Body of pancreas (tissue), 4 donors: Measurements from ENCODE around the gene KCNA4. TPM values are rescaled to one million over a fixed set of nuclear protein-coding genes. Genes with fewer than 3 reads are reported as not detected.

Experiments
- ATAC-seq: fragments of 150-250 bp; one replicate; pipeline ENCODE4 v1.9.1; 2016
- DNase-seq, 4 donors: peaks; one replicate each; pipeline ENCODE4 v3.0.0-alpha.2; 2019
- H3K27ac ChIP-seq, 4 donors: fragments of 200-600 bp; sonication (generic); 1 replicate in 3 of 4; 2 replicates in 1 of 4; pipeline versions ENCODE4 v1.5.1 to v1.6.1; 2016 to 2019; ENCODE audit warnings: mild to moderate bottlenecking in 1 of 4, mixed read lengths in 1 of 4, moderate library complexity in 1 of 4
- H3K27me3 ChIP-seq, 2 donors: fragments of 200-600 bp; sonication (generic); one replicate each; pipeline ENCODE4 v1.6.0; 2016; ENCODE audit warnings: mild to moderate bottlenecking in 1 of 2
- H3K36me3 ChIP-seq, 2 donors: fragments of 200-600 bp; sonication (generic); replicated peaks in 1 of 2; 2 replicates each; pipeline ENCODE4 v1.5.1; 2016; ENCODE audit warnings: low read depth in 2 of 2; ENCODE audit not compliant: insufficient read depth in 1 of 2
- H3K4me1 ChIP-seq: fragments of 200-600 bp; sonication (generic); one replicate; pipeline ENCODE4 v1.6.0; 2016
- H3K4me3 ChIP-seq, 2 donors: fragments of 200-600 bp; sonication (generic); 1 replicate in 1 of 2; 2 replicates in 1 of 2; pipeline ENCODE4 v1.5.1; 2016 to 2019
- H3K9me3 ChIP-seq, 3 donors: fragments of 200-600 bp; sonication (generic); 1 replicate in 2 of 3; 2 replicates in 1 of 3; pipeline ENCODE4 v1.5.1; 2016
- POLR2A ChIP-seq, 3 donors: fragments of 450-650 bp; IDR thresholded peaks; one replicate each; pipeline ENCODE4 v1.6.1; 2016; ENCODE audit warnings: antibody characterized with exemption in 3 of 3, mild to moderate bottlenecking in 2 of 3
- WGBS, 2 donors: methylation state at CpG; one replicate each; pipeline ENCODE4 v1.1.5; 2017; 5-methylcytosine and 5-hydroxymethylcytosine counted together
- intact Hi-C: fragments of 100-400 bp; cut with DNase I; formaldehyde crosslinking; loops from one replicate; pipeline ENCODE4 v1.15.1; 2023
- total RNA-seq, 2 donors: library from RNA; depleted of rRNA; stranded (reverse); fragments of >200 nt; gene quantifications; one replicate each; pipeline ENCODE4 v1.1.0, GENCODE V29; 2016
- TF ChIP-seq, protein P1 (sequence below), 7 experiments: fragments of 450-650 bp in 4 of 7; fragments of 200-600 bp in 3 of 7; sonication (generic) in 3 of 7; IDR thresholded peaks; one replicate each; pipeline ENCODE4 v1.5.1; 2016 to 2019; ENCODE audit warnings: antibody characterized with exemption in 7 of 7

The KCNA4 gene
- total RNA-seq, 2 donors from 2014 or later: 0.33 TPM; not detected in 1

GRCh38 chr11:30015725-30016412 is 961 bp downstream of the KCNA4 start:
- DNase-seq: no peak
- ATAC-seq: no peak
- Histone ChIP-seq H3K4me3 (no peak overlapping the region), H3K9me3 (no peaks in the 10 kb centered on the region), H3K27me3 (peaks cover 0 to 24% of the 10 kb centered on the region in 2 donors), H3K36me3 (no peaks in the 10 kb centered on the region), H3K27ac (no peak overlapping the region), H3K4me1 (peaks cover 20% of the 10 kb centered on the region)
- TF ChIP-seq, protein P1, sequence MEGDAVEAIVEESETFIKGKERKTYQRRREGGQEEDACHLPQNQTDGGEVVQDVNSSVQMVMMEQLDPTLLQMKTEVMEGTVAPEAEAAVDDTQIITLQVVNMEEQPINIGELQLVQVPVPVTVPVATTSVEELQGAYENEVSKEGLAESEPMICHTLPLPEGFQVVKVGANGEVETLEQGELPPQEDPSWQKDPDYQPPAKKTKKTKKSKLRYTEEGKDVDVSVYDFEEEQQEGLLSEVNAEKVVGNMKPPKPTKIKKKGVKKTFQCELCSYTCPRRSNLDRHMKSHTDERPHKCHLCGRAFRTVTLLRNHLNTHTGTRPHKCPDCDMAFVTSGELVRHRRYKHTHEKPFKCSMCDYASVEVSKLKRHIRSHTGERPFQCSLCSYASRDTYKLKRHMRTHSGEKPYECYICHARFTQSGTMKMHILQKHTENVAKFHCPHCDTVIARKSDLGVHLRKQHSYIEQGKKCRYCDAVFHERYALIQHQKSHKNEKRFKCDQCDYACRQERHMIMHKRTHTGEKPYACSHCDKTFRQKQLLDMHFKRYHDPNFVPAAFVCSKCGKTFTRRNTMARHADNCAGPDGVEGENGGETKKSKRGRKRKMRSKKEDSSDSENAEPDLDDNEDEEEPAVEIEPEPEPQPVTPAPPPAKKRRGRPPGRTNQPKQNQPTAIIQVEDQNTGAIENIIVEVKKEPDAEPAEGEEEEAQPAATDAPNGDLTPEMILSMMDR (IDR thresholded peaks at IDR 0.05): no peak
- no peak for TF ChIP-seq POLR2A (IDR thresholded peaks at IDR 0.05)
- WGBS, 2 donors: 3 to 7% methylated on average over 32 of the region's 32 CpGs
- intact Hi-C loops: no loop called here

DNA sequence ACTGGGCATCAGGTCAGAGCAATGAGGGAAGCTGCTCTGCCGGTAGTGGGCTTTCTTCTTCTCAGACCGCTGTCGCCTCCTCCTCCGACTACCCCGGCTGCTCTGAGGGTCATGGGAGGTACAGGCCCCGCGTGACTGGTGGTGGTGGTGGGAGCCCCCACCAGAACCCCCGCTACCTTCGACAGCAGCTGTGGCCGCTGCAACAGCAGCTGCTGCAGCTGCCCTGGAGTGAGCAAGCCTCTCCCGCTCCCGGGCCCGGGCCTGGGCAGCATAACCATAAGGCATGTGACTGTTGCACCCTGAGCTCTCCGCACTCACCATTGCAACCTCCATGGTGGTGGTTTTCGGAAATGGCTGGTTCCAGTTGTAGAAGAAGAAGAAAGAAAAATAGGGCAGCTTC is 4.5 kb downstream of the KCNA4 start:
- DNase-seq (no peak), ATAC-seq (no peak)
- Histone ChIP-seq H3K36me3 (no peaks in the 10 kb centered on the region), H3K27ac (no peak overlapping the region), H3K4me1 (peaks cover 17% of the 10 kb centered on the region), H3K27me3 (peaks cover 0 to 16% of the 10 kb centered on the region in 2 donors), H3K4me3 (no peak overlapping the region), H3K9me3 (no peaks in the 10 kb centered on the region)
- intact Hi-C loops: no loop called here
- TF ChIP-seq POLR2A (IDR thresholded peaks at IDR 0.05): no peak
- TF ChIP-seq, protein P1 (IDR thresholded peaks at IDR 0.05): no peak
- WGBS, 2 donors: 80 to 84% methylated on average over 13 to 15 of the region's 15 CpGs

DNA sequence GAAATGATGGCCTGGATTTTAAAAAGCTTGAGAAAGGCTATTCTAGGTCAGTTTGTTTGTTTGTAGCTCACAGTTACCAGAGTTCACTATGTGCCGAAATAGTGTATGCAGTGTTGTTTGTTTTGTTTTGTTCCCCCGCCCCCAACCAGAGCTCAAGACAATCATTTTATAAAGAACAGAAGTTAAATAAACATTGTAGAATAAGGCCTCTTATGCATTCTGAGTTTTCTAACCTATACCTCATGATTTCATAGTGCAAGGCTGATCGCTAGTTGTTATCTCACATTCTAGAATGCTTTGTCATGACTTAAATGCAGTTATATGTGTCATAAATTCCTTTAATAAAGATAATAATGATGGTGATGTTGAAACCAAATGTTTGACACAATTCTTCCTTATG is 7.8 kb downstream of the KCNA4 start:
- Histone ChIP-seq H3K4me3 (no peak overlapping the region), H3K27me3 (no peaks in the 10 kb centered on the region), H3K27ac (no peak overlapping the region), H3K4me1 (no peaks in the 10 kb centered on the region), H3K9me3 (no peaks in the 10 kb centered on the region), H3K36me3 (no peaks in the 10 kb centered on the region)
- 64 to 81% methylated on average over 3 of the region's 3 CpGs for WGBS, 2 donors
- TF ChIP-seq, protein P1 (IDR thresholded peaks at IDR 0.05): no peak
- no peak for DNase-seq
- intact Hi-C loops: no loop called here
- ATAC-seq: no peak

DNA sequence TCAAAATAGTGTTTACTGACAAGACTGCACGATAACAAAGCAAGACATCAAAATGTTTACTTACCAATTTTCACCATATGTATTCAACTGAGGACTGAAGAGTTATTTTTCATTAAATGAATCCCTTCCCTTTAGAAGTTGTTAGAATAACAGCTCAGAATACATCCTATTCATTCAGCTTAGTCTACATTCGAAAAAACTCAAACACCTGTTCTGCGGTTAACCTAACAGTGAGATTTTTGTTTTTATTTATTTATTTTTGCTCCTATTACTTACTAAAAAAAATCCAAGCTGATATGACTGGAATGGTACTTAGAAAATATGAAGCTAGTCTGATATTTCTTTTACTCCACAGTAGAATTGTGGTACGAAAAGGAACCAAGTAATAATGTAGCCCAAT is 10.0 kb downstream of the KCNA4 start:
- WGBS, 2 donors: 56 to 60% methylated on average over 4 of the region's 4 CpGs
- Histone ChIP-seq H3K36me3 (no peaks in the 10 kb centered on the region), H3K4me3 (no peak overlapping the region), H3K27me3 (no peaks in the 10 kb centered on the region), H3K4me1 (no peaks in the 10 kb centered on the region), H3K27ac (no peak overlapping the region), H3K9me3 (no peaks in the 10 kb centered on the region)
- no peak for ATAC-seq
- TF ChIP-seq, protein P1 (IDR thresholded peaks at IDR 0.05): no peak
- no peak for TF ChIP-seq POLR2A (IDR thresholded peaks at IDR 0.05)
- no peak for DNase-seq
- intact Hi-C loops: no loop called here

- TF ChIP-seq POLR2A (IDR thresholded peaks at IDR 0.05): no peak
- TF ChIP-seq, protein P1 (IDR thresholded peaks at IDR 0.05): no peak
- DNase-seq: no peak
Observed at GRCh38 chr11:30002157-30002785, 14.6 kb downstream of the KCNA4 start.

More at GRCh38 chr11:30002157-30002785, 14.6 kb downstream of the KCNA4 start:
- no peak overlapping the region for H3K4me3 ChIP-seq
- WGBS, 2 donors: 11 to 15% methylated on average over 4 of the region's 4 CpGs
- H3K36me3 ChIP-seq: no peaks in the 10 kb centered on the region
- H3K27me3 ChIP-seq: no peaks in the 10 kb centered on the region
- ATAC-seq: no peak
- no peak overlapping the region for H3K27ac ChIP-seq
- H3K9me3 ChIP-seq: no peaks in the 10 kb centered on the region
- intact Hi-C loops: no loop called here
- H3K4me1 ChIP-seq: no peaks in the 10 kb centered on the region
